ENCODE data around the gene PCMT1. TPM values are rescaled to one million over a fixed set of nuclear protein-coding genes. Genes with fewer than 3 reads are reported as not detected.
"Not testable (repeated sequence)": the region's sequence is repeated elsewhere in the genome, so short reads cannot be mapped to it uniquely, and the experiment has no call there.

PCMT1 gene
- total RNA-seq, 2 experiments from 2014 or later: 92.6 to 98.0 TPM

GRCh38 chr6:149846321-149846720 lies 96.8 kb downstream of the PCMT1 start:
- intact Hi-C loops (cut with micrococcal nuclease): loop anchor here (10.0 kb wide), 1 partner anchor 168 kb away; no protein-coding TSS in a partner anchor
- no peak for DNase-seq
- Mint-ChIP-seq H3K9me3 (no peaks in the 10 kb centered on the region), H3K27ac (no peak overlapping the region), H3K36me3 (peaks cover 1% of the 10 kb centered on the region), H3K4me1 (ENCODE audit: low read depth) (peaks cover 3% of the 10 kb centered on the region), H3K27me3 (peaks cover 1% of the 10 kb centered on the region), H3K4me3 (no peak overlapping the region)
- ChIA-PET CTCF (interaction anchor here (1.1 to 1.7 kb wide), 3 partner anchors 12 to 170 kb away, joined by 3 to 4 read pairs (median 4); no protein-coding TSS in a partner anchor), POLR2A (interaction anchor here (0.6 kb wide), 1 partner anchor 111 kb away, joined by 4 read pairs; no protein-coding TSS in a partner anchor)

- POLR2A ChIA-PET: no interaction called here
- DNase-seq: no peak
- CTCF ChIA-PET: interaction anchor here (1.6 to 1.7 kb wide), 3 partner anchors 17 to 169 kb away, joined by 3 to 4 read pairs (median 4); no protein-coding TSS in a partner anchor
- Mint-ChIP-seq H3K36me3 (peaks cover 1% of the 10 kb centered on the region), H3K27me3 (peaks cover 1% of the 10 kb centered on the region), H3K9me3 (no peaks in the 10 kb centered on the region), H3K4me3 (no peak overlapping the region), H3K27ac (no peak overlapping the region), H3K4me1 (ENCODE audit: low read depth) (peaks cover 16% of the 10 kb centered on the region)
- intact Hi-C loops (cut with micrococcal nuclease): loop anchor here (1.0 to 10.0 kb wide), 3 partner anchors 14 to 167 kb away; partner anchors contain the start of gene LRP11
Observed at GRCh38 chr6:149847939-149848267, 98.4 kb downstream of the PCMT1 start.

- H3K27ac Mint-ChIP-seq, H3K27me3 Mint-ChIP-seq, H3K9me3 Mint-ChIP-seq, H3K36me3 Mint-ChIP-seq, POLR2A ChIA-PET, H3K4me3 Mint-ChIP-seq, DNase-seq: not testable (repeated sequence)
- intact Hi-C loops (cut with micrococcal nuclease): loop anchor here (10.0 kb wide), 1 partner anchor 166 kb away; no protein-coding TSS in a partner anchor
- CTCF ChIA-PET: interaction anchor here (1.6 kb wide), 1 partner anchor 17 kb away, joined by 3 read pairs; no protein-coding TSS in a partner anchor
- H3K4me1 Mint-ChIP-seq (ENCODE audit: low read depth): peaks cover 16% of the 10 kb centered on the region
Observed at GRCh38 chr6:149848343-149848742, 98.8 kb downstream of the PCMT1 start.

GRCh38 chr6:149851461-149852110 lies 102.0 kb downstream of the PCMT1 start:
- H3K4me1 Mint-ChIP-seq (ENCODE audit: low read depth): peaks cover 16% of the 10 kb centered on the region
- DNase-seq: no peak
- no peak overlapping the region for H3K27ac Mint-ChIP-seq
- intact Hi-C loops (cut with micrococcal nuclease): no loop called here
- no peaks in the 10 kb centered on the region for H3K9me3 Mint-ChIP-seq
- ChIA-PET POLR2A (no interaction called here), CTCF (no interaction called here)
- peaks cover 1% of the 10 kb centered on the region for H3K27me3 Mint-ChIP-seq
- H3K36me3 Mint-ChIP-seq: peaks cover 1% of the 10 kb centered on the region
- H3K4me3 Mint-ChIP-seq: no peak overlapping the region

- ChIA-PET POLR2A (no interaction called here), CTCF (interaction anchor here (1.0 kb wide), 1 partner anchor 72 kb away, joined by 4 read pairs; no protein-coding TSS in a partner anchor)
- Mint-ChIP-seq H3K4me3 (no peak overlapping the region), H3K27me3 (peaks cover 1% of the 10 kb centered on the region), H3K36me3 (peaks cover 1% of the 10 kb centered on the region), H3K27ac (no peak overlapping the region), H3K4me1 (ENCODE audit: low read depth) (peaks cover 16% of the 10 kb centered on the region), H3K9me3 (no peaks in the 10 kb centered on the region)
- DNase-seq: no peak
- intact Hi-C loops (cut with micrococcal nuclease): no loop called here
Observed at GRCh38 chr6:149852180-149852579, 102.6 kb downstream of the PCMT1 start.

- Mint-ChIP-seq H3K9me3 (no peaks in the 10 kb centered on the region), H3K27me3 (peaks cover 1% of the 10 kb centered on the region), H3K27ac (no peak overlapping the region), H3K36me3 (peaks cover 1% of the 10 kb centered on the region), H3K4me1 (ENCODE audit: low read depth) (peaks cover 16% of the 10 kb centered on the region), H3K4me3 (no peak overlapping the region)
- POLR2A ChIA-PET: no interaction called here
- CTCF ChIA-PET: interaction anchor here (0.9 to 1.0 kb wide), 2 partner anchors 12 to 71 kb away, joined by 4 to 5 read pairs; partner anchors contain the start of gene LRP11
- peak; percentile 24 for DNase-seq
- intact Hi-C loops (cut with micrococcal nuclease): no loop called here
Observed at GRCh38 chr6:149852881-149853280, 103.3 kb downstream of the PCMT1 start.

- H3K27me3 Mint-ChIP-seq; H3K36me3 Mint-ChIP-seq; H3K27ac Mint-ChIP-seq; H3K4me3 Mint-ChIP-seq; H3K9me3 Mint-ChIP-seq; POLR2A ChIA-PET; intact Hi-C loops (cut with micrococcal nuclease); DNase-seq: not testable (repeated sequence)
- CTCF ChIA-PET: interaction anchor here (1.0 to 1.4 kb wide), 2 partner anchors 12 to 19 kb away, joined by 3 to 5 read pairs; no protein-coding TSS in a partner anchor
- peaks cover 16% of the 10 kb centered on the region for H3K4me1 Mint-ChIP-seq (ENCODE audit: low read depth)
Observed at GRCh38 chr6:149854017-149854416, 104.5 kb downstream of the PCMT1 start.

GRCh38 chr6:149854532-149854931 lies 105.0 kb downstream of the PCMT1 start:
- no peaks in the 10 kb centered on the region for H3K9me3 Mint-ChIP-seq
- H3K4me3 Mint-ChIP-seq: no peak overlapping the region
- H3K4me1 Mint-ChIP-seq (ENCODE audit: low read depth): peaks cover 16% of the 10 kb centered on the region
- no peak for DNase-seq
- POLR2A ChIA-PET: no interaction called here
- CTCF ChIA-PET: interaction anchor here (1.0 to 1.4 kb wide), 2 partner anchors 11 to 19 kb away, joined by 3 to 5 read pairs; no protein-coding TSS in a partner anchor
- peaks cover 1% of the 10 kb centered on the region for H3K36me3 Mint-ChIP-seq
- H3K27ac Mint-ChIP-seq: no peak overlapping the region
- H3K27me3 Mint-ChIP-seq: no peaks in the 10 kb centered on the region
- intact Hi-C loops (cut with micrococcal nuclease): no loop called here

GRCh38 chr6:149855040-149855654 lies 105.6 kb downstream of the PCMT1 start:
- DNase-seq: no peak
- CTCF ChIA-PET: interaction anchor here (1.4 kb wide), 1 partner anchor 20 kb away, joined by 5 read pairs; no protein-coding TSS in a partner anchor

GRCh38 chr6:149855741-149856140 lies 106.2 kb downstream of the PCMT1 start:
- intact Hi-C loops (cut with micrococcal nuclease): no loop called here
- H3K27me3 Mint-ChIP-seq: peaks cover 2% of the 10 kb centered on the region
- H3K4me1 Mint-ChIP-seq (ENCODE audit: low read depth): peaks cover 16% of the 10 kb centered on the region
- no peak overlapping the region for H3K27ac Mint-ChIP-seq
- DNase-seq: no peak
- H3K9me3 Mint-ChIP-seq: no peaks in the 10 kb centered on the region
- CTCF ChIA-PET: interaction anchor here (0.7 kb wide), 1 partner anchor 16 kb away, joined by 5 read pairs; no protein-coding TSS in a partner anchor
- peaks cover 1% of the 10 kb centered on the region for H3K36me3 Mint-ChIP-seq
- H3K4me3 Mint-ChIP-seq: no peak overlapping the region
- POLR2A ChIA-PET: no interaction called here

More at GRCh38 chr6:149855040-149855654, 105.6 kb downstream of the PCMT1 start:
- Mint-ChIP-seq H3K36me3 (peaks cover 1% of the 10 kb centered on the region), H3K4me3 (no peak overlapping the region), H3K27me3 (no peaks in the 10 kb centered on the region), H3K4me1 (ENCODE audit: low read depth) (peaks cover 16% of the 10 kb centered on the region), H3K27ac (no peak overlapping the region), H3K9me3 (no peaks in the 10 kb centered on the region)
- POLR2A ChIA-PET: no interaction called here
- intact Hi-C loops (cut with micrococcal nuclease): no loop called here

- ChIA-PET CTCF (interaction anchor here (0.7 kb wide), 1 partner anchor 16 kb away, joined by 5 read pairs; no protein-coding TSS in a partner anchor), POLR2A (no interaction called here)
- Mint-ChIP-seq H3K4me1 (ENCODE audit: low read depth) (peaks cover 15% of the 10 kb centered on the region), H3K27ac (no peak overlapping the region), H3K27me3 (peaks cover 2% of the 10 kb centered on the region), H3K9me3 (no peaks in the 10 kb centered on the region), H3K4me3 (no peak overlapping the region), H3K36me3 (no peaks in the 10 kb centered on the region)
- intact Hi-C loops (cut with micrococcal nuclease): no loop called here
- no peak for DNase-seq
Observed at GRCh38 chr6:149856256-149856994, 106.9 kb downstream of the PCMT1 start.

GRCh38 chr6:149857541-149857940 lies 108.0 kb downstream of the PCMT1 start:
- H3K9me3 Mint-ChIP-seq: no peaks in the 10 kb centered on the region
- peaks cover 13% of the 10 kb centered on the region for H3K4me1 Mint-ChIP-seq (ENCODE audit: low read depth)
- H3K36me3 Mint-ChIP-seq: no peaks in the 10 kb centered on the region
- peaks cover 2% of the 10 kb centered on the region for H3K27me3 Mint-ChIP-seq
- no peak for DNase-seq
- CTCF ChIA-PET: no interaction called here
- POLR2A ChIA-PET: no interaction called here
- intact Hi-C loops (cut with micrococcal nuclease): no loop called here
- no peak overlapping the region for H3K4me3 Mint-ChIP-seq
- no peak overlapping the region for H3K27ac Mint-ChIP-seq

Measured in activated CD4-positive, alpha-beta memory T cell treated with anti-CD3 and anti-CD28 coated beads for 36 hours (primary cell).